A549 (cell line): ENCODE measurements around the gene SLC17A9. TPM values are rescaled to one million over a fixed set of nuclear protein-coding genes. Genes with fewer than 3 reads are reported as not detected.

Experiments used
- ATAC-seq, 2 experiments: fragments of 200-7000 bp in 1 of 2; fragments of >200 bp in 1 of 2; cut with Nextera tagmentation in 1 of 2; cut with Tn5 transposase in 1 of 2; 3 replicates each; pipeline versions ENCODE4 v1.8.0 to v1.9.1; 2018 to 2020; ENCODE audit warnings: mild to moderate bottlenecking in 1 of 2, moderate library complexity in 1 of 2
- CTCF ChIA-PET: fragments of 300-600 bp; sonication (Branson Sonifier 250); formaldehyde crosslinking; extraction: SDS; loops from one replicate; lab custom pipeline; 2021; ENCODE audit warnings: antibody characterized with exemption, inconsistent platforms; lab: Yijun Ruan, JAX
- POLR2A ChIA-PET: fragments of 350-600 bp; formaldehyde crosslinking; extraction: SDS; loops from one replicate; lab custom pipeline; 2021; ENCODE audit warnings: antibody characterized with exemption, inconsistent platforms; lab: Yijun Ruan, JAX
- DNase-seq, 2 experiments: peaks; one replicate each; pipeline versions ENCODE4 v3.0.0 to v3.0.0-alpha.2; 2011 to 2016; ENCODE audit warnings: low read depth in 1 of 2, low spot score in 1 of 2
- FAIRE-seq: peaks from 2 replicates; lab custom pipeline; 2011; peaks lifted over from hg19 to GRCh38; lab: Jason Lieb, UNC
- H3K27ac ChIP-seq, 2 experiments: fragments of >200 bp; sonication (Bioruptor Twin); formaldehyde crosslinking; 3 replicates each; pipeline ENCODE4 v1.5.1; 2016 to 2017
- H3K4me1 ChIP-seq: fragments of >200 bp; sonication (Bioruptor Twin); formaldehyde crosslinking; 3 replicates; pipeline ENCODE4 v1.6.1; 2016
- H3K4me2 ChIP-seq: fragments of >200 bp; sonication (Bioruptor Twin); formaldehyde crosslinking; 3 replicates; pipeline ENCODE4 v1.6.1; 2016
- H3K4me3 ChIP-seq: fragments of >200 bp; sonication (Bioruptor Twin); formaldehyde crosslinking; 3 replicates; pipeline ENCODE4 v1.5.1; 2016
- H3K9me3 ChIP-seq: fragments of >200 bp; sonication (Bioruptor Twin); formaldehyde crosslinking; 3 replicates; pipeline ENCODE4 v1.6.1; 2016
- BHLHE40 ChIP-seq: IDR thresholded peaks from 2 replicates; pipeline ENCODE4 v1.6.1; 2012; ENCODE audit warnings: low read depth, low read length, inconsistent platforms
- CBX2 ChIP-seq: fragments of 200-600 bp; sonication (generic); IDR thresholded peaks from 2 replicates; pipeline ENCODE4 v1.6.1; 2016; ENCODE audit warnings: low read depth, mild to moderate bottlenecking, borderline replicate concordance
- CEBPB ChIP-seq, 2 experiments: fragments of >200 bp in 1 of 2; sonication (Bioruptor Twin) in 1 of 2; formaldehyde crosslinking in 1 of 2; IDR thresholded peaks; 2 replicates each; pipeline ENCODE4 v1.6.1; 2012 to 2016
- EHMT2 ChIP-seq: fragments of 200-600 bp; sonication (generic); IDR thresholded peaks from 2 replicates; pipeline ENCODE4 v1.6.1; 2016; ENCODE audit warnings: antibody characterized with exemption, low read depth, mild to moderate bottlenecking, moderate library complexity
- FOSL2 ChIP-seq, 2 experiments: fragments of 450-650 bp in 1 of 2; fragments of >200 bp in 1 of 2; sonication (Bioruptor Twin) in 1 of 2; formaldehyde crosslinking; IDR thresholded peaks; 2 replicates each; pipeline versions ENCODE4 v1.5.0 to v1.6.1; 2016 to 2020; ENCODE audit warnings: mild to moderate bottlenecking in 1 of 2, moderate library complexity in 1 of 2
- FOXS1 ChIP-seq: fragments of 250-450 bp; sonication (Bioruptor Pico); IDR thresholded peaks from 2 replicates; pipeline ENCODE4 v1.5.0; 2020; ENCODE audit warnings: mild to moderate bottlenecking, moderate library complexity
- HDAC2 ChIP-seq: fragments of 200-600 bp; sonication (generic); IDR thresholded peaks from 2 replicates; pipeline ENCODE4 v1.6.1; 2016
- HEYL ChIP-seq: fragments of 250-450 bp; sonication (Bioruptor Pico); IDR thresholded peaks from 2 replicates; pipeline ENCODE4 v1.8.0; 2021; ENCODE audit warnings: mild to moderate bottlenecking, moderate library complexity
- HMGXB4 ChIP-seq: fragments of 250-450 bp; sonication (Bioruptor Pico); IDR thresholded peaks from 2 replicates; pipeline ENCODE4 v1.5.0; 2021; ENCODE audit warnings: mild to moderate bottlenecking, moderate library complexity, borderline replicate concordance
- HOXA7 ChIP-seq: fragments of 250-450 bp; sonication (Bioruptor Pico); IDR thresholded peaks from 2 replicates; pipeline ENCODE4 v1.5.0; 2020; ENCODE audit warnings: mild to moderate bottlenecking, moderate library complexity
- HOXB13 ChIP-seq: fragments of 250-450 bp; sonication (Bioruptor Pico); IDR thresholded peaks from 2 replicates; pipeline ENCODE4 v1.5.0; 2020; ENCODE audit warnings: low read depth, mild to moderate bottlenecking, moderate library complexity
- JUNB ChIP-seq: fragments of >200 bp; sonication (Bioruptor Twin); formaldehyde crosslinking; IDR thresholded peaks from 2 replicates; pipeline ENCODE4 v1.6.1; 2016
- KDM5A ChIP-seq: fragments of 200-600 bp; sonication (generic); IDR thresholded peaks from 2 replicates; pipeline ENCODE4 v1.6.1; 2016; ENCODE audit warnings: antibody characterized with exemption, mild to moderate bottlenecking
- MAFK ChIP-seq: fragments of 450-650 bp; IDR thresholded peaks from 2 replicates; pipeline ENCODE4 v1.6.1; 2014; ENCODE audit not compliant: partially characterized antibody
- MAZ ChIP-seq: fragments of 150-350 bp; IDR thresholded peaks from 2 replicates; pipeline ENCODE4 v1.6.1; 2014; ENCODE audit warnings: antibody characterized with exemption, low read depth, low read length, borderline replicate concordance
- POLR2AphosphoS2 ChIP-seq: conservative IDR thresholded peaks from 2 replicates; pipeline ENCODE4 v1.6.1; 2012; ENCODE audit warnings: low read length, improper control_type of control experiment, inconsistent platforms
- RARB ChIP-seq: fragments of 250-450 bp; sonication (Bioruptor Pico); IDR thresholded peaks from 2 replicates; pipeline ENCODE4 v1.8.0; 2021; ENCODE audit warnings: mild to moderate bottlenecking, moderate library complexity
- REST ChIP-seq: fragments of 200-600 bp; sonication (generic); IDR thresholded peaks from 2 replicates; pipeline ENCODE4 v1.6.1; 2016; ENCODE audit warnings: antibody characterized with exemption, mild to moderate bottlenecking, moderate library complexity
- RFX5 ChIP-seq: fragments of 450-650 bp; IDR thresholded peaks from 2 replicates; pipeline ENCODE4 v1.7.1; 2014; ENCODE audit warnings: antibody characterized with exemption, mild to moderate bottlenecking, moderate library complexity
- RNF2 ChIP-seq: fragments of 200-600 bp; sonication (generic); IDR thresholded peaks from 2 replicates; pipeline ENCODE4 v1.6.1; 2016; ENCODE audit warnings: low read depth, mild to moderate bottlenecking, antibody characterized with exemption, moderate library complexity, borderline replicate concordance
- SMC3 ChIP-seq: fragments of >200 bp; sonication (Bioruptor Twin); formaldehyde crosslinking; IDR thresholded peaks from 3 replicates; pipeline ENCODE4 v1.6.1; 2018; ENCODE audit warnings: inconsistent platforms
- TFCP2L1 ChIP-seq: fragments of 250-450 bp; sonication (Bioruptor Pico); IDR thresholded peaks from 2 replicates; pipeline ENCODE4 v1.5.0; 2021; ENCODE audit warnings: mild to moderate bottlenecking
- TP53 ChIP-seq: fragments of 250-450 bp; sonication (Bioruptor Pico); IDR thresholded peaks from 2 replicates; pipeline ENCODE4 v1.5.0; 2021; ENCODE audit warnings: mild to moderate bottlenecking, moderate library complexity
- USF2 ChIP-seq: fragments of 450-650 bp; IDR thresholded peaks from 2 replicates; pipeline ENCODE4 v1.6.1; 2014; ENCODE audit warnings: antibody characterized with exemption
- ZFP36 ChIP-seq: fragments of 450-650 bp; IDR thresholded peaks from 2 replicates; pipeline ENCODE4 v1.6.1; 2014; ENCODE audit warnings: borderline replicate concordance; ENCODE audit not compliant: partially characterized antibody
- ZNF302 ChIP-seq: fragments of 250-450 bp; sonication (Bioruptor Pico); IDR thresholded peaks from 2 replicates; pipeline ENCODE4 v1.9.0; 2021; ENCODE audit warnings: inconsistent platforms, mild to moderate bottlenecking, moderate library complexity
- WGBS: methylation state at CpG from one replicate; pipeline ENCODE4 v1.1.6; 2017; ENCODE audit errors: missing lambda C conversion rate; 5-methylcytosine and 5-hydroxymethylcytosine counted together
- polyA plus RNA-seq, 4 experiments: library from polyadenylated mRNA; depleted of rRNA in 3 of 4; stranded (reverse); fragments of >200 nt; fragmentation: RNase III in 1 of 4; extraction: RNeasy Plus Mini Kit Qiagen cat#74134 plus additional on column Dnase treatment in 1 of 4; gene quantifications; 2 replicates in 3 of 4; 3 replicates in 1 of 4; pipeline ENCODE4 v1.2.3, GENCODE V29; 2011 to 2017
- TF ChIP-seq, protein P1 (sequence below): fragments of 250-450 bp; sonication (Bioruptor Pico); IDR thresholded peaks from 2 replicates; pipeline ENCODE4 v1.5.0; 2020; ENCODE audit warnings: low read depth, mild to moderate bottlenecking, moderate library complexity
- TF ChIP-seq, protein P2 (sequence below): fragments of >200 bp; sonication (Bioruptor Twin); formaldehyde crosslinking; IDR thresholded peaks from 3 replicates; pipeline ENCODE4 v1.5.1; 2016
- TF ChIP-seq, protein P3 (sequence below): IDR thresholded peaks from 2 replicates; pipeline ENCODE4 v1.6.1; 2012; ENCODE audit warnings: low read depth, borderline replicate concordance

SLC17A9 gene
- polyA plus RNA-seq, 2 of the 4 experiments (the other 2 are of a cell fraction), result 0.05 TPM; not detected in 1

DNA sequence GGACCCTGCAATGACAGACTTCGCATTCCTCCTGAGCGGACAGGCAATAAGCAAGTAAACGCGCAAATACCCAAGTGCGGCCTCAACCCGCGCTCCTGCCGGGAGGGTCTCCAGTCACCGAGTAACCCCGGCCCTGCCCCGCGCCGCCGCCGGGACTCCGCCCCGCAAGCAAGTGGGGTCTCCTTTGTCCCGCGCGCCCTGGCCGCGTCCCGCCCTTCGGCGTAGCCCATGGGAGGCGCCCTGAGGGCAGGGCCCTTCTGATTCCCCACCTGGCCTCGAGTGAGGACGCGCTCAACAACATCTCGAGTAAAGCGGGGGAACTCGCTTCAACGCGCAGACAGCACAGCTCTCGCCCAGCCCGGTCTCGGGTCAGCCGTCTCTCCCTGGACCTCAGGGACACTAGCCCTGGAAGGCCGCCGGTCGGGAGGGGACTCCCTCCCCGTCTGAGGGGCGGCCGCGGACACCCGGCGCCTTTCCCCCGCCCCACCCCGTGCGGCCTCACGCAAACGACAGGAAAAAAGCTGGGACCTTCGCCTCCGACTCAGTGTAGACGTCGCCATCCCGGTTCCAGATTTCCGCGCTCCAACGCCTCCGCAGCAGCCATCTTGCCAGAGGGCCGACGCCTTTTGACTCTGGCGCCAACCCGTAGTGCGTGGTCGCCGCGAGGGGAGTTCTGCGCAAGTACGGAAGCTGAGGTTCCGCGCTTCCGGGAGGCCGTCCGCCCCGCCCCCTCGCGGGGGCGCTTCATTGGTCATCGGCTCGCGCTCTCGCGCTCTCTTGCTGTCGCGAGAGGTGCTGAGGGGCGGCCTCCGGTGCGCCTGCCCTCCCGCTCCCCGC is 15.0 kb upstream of the SLC17A9 start:
- peak; percentile 93 for ATAC-seq
- WGBS, result under 1% methylated on average over 26 of the region's 92 CpGs
- ChIA-PET CTCF (interaction anchor here (0.7 to 2.8 kb wide), 10 partner anchors 11 to 72 kb away, joined by 3 to 14 read pairs (median 4); partner anchors contain the start of gene DIDO1), POLR2A (interaction anchor here (0.7 to 1.7 kb wide), 5 partner anchors 11 to 62 kb away, joined by 3 to 12 read pairs (median 4); partner anchors contain the start of gene DIDO1)
- Histone ChIP-seq H3K4me2 (peak overlapping the region; percentile 86), H3K4me1 (peaks cover 28% of the 10 kb centered on the region), H3K4me3 (peak overlapping the region; percentile 68), H3K9me3 (no peaks in the 10 kb centered on the region), H3K27ac (peak overlapping the region; percentile 91 to 94)
- FAIRE-seq, result peak; percentile 7
- peak; percentile 83 to 96 for DNase-seq
- no peak for TF ChIP-seq SMC3
- TF ChIP-seq CEBPB (IDR thresholded peaks at IDR 0.05), result no peak
- 0 out of 2 replicates have a peak, but pooled peaks have one; percentile 52 for TF ChIP-seq MAZ
- TF ChIP-seq, protein P1, sequence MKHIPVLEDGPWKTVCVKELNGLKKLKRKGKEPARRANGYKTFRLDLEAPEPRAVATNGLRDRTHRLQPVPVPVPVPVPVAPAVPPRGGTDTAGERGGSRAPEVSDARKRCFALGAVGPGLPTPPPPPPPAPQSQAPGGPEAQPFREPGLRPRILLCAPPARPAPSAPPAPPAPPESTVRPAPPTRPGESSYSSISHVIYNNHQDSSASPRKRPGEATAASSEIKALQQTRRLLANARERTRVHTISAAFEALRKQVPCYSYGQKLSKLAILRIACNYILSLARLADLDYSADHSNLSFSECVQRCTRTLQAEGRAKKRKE (CRISPR knock-in tag), result no peak
- no peak for TF ChIP-seq RNF2
- TF ChIP-seq REST, result peak; percentile 60
- TF ChIP-seq EHMT2, result no peak
- no peak for TF ChIP-seq FOSL2 (IDR thresholded peaks at IDR 0.05)
- no peak for TF ChIP-seq FOSL2 (CRISPR knock-in tag; IDR thresholded peaks at IDR 0.05)
- no peak for TF ChIP-seq ZNF302 (CRISPR knock-in tag)
- no peak for TF ChIP-seq RARB
- no peak; the same call in 1 of the 2 replicates for TF ChIP-seq HMGXB4
- 0 out of 2 replicates have a peak, but pooled peaks have one; percentile 19 for TF ChIP-seq RFX5
- no peak for TF ChIP-seq JUNB
- TF ChIP-seq, protein P2, sequence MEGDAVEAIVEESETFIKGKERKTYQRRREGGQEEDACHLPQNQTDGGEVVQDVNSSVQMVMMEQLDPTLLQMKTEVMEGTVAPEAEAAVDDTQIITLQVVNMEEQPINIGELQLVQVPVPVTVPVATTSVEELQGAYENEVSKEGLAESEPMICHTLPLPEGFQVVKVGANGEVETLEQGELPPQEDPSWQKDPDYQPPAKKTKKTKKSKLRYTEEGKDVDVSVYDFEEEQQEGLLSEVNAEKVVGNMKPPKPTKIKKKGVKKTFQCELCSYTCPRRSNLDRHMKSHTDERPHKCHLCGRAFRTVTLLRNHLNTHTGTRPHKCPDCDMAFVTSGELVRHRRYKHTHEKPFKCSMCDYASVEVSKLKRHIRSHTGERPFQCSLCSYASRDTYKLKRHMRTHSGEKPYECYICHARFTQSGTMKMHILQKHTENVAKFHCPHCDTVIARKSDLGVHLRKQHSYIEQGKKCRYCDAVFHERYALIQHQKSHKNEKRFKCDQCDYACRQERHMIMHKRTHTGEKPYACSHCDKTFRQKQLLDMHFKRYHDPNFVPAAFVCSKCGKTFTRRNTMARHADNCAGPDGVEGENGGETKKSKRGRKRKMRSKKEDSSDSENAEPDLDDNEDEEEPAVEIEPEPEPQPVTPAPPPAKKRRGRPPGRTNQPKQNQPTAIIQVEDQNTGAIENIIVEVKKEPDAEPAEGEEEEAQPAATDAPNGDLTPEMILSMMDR, result no peak
- TF ChIP-seq HOXB13 (CRISPR knock-in tag), result no peak
- TF ChIP-seq USF2, result no peak
- TF ChIP-seq TFCP2L1, result no peak
- no peak for TF ChIP-seq HEYL (CRISPR knock-in tag)
- TF ChIP-seq CBX2, result no peak
- TF ChIP-seq MAFK, result no peak
- no peak for TF ChIP-seq BHLHE40
- no peak for TF ChIP-seq FOXS1
- 0 out of 2 replicates have a peak, but pooled peaks have one; percentile 40 for TF ChIP-seq TP53
- peak; percentile 71; the same call in 1 of the 2 replicates for TF ChIP-seq HDAC2
- TF ChIP-seq HOXA7 (CRISPR knock-in tag), result no peak
- TF ChIP-seq, protein P3, sequence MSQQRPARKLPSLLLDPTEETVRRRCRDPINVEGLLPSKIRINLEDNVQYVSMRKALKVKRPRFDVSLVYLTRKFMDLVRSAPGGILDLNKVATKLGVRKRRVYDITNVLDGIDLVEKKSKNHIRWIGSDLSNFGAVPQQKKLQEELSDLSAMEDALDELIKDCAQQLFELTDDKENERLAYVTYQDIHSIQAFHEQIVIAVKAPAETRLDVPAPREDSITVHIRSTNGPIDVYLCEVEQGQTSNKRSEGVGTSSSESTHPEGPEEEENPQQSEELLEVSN, result peak; percentile 86
- TF ChIP-seq ZFP36, result no peak
- peak; percentile 91 for TF ChIP-seq KDM5A
- no peak for TF ChIP-seq POLR2AphosphoS2
